H9 (cell line): ENCODE results near the gene NFE2L2. TPM values are rescaled to one million over a fixed set of nuclear protein-coding genes. Genes with fewer than 3 reads are reported as not detected.

ENCODE experiments used
- DNase-seq: peaks from one replicate; pipeline ENCODE4 v3.0.0-alpha.2; 2017
- H2AFZ ChIP-seq: one replicate; pipeline ENCODE4 v1.6.1; 2013; ENCODE audit warnings: mild to moderate bottlenecking, low read length, control low read depth, moderate library complexity
- H2AK5ac ChIP-seq: 2 replicates; pipeline ENCODE4 v1.6.1; 2013; ENCODE audit warnings: low read length, control low read depth, mixed read lengths; ENCODE audit not compliant: insufficient read length
- H2BK120ac ChIP-seq: one replicate; pipeline ENCODE4 v1.6.1; 2013; ENCODE audit warnings: low read depth, mild to moderate bottlenecking, low read length, control low read depth, inconsistent platforms; ENCODE audit not compliant: poor library complexity, severe bottlenecking
- H2BK12ac ChIP-seq: 2 replicates; pipeline ENCODE4 v1.6.1; 2013; ENCODE audit warnings: low read length, control low read depth, mixed read lengths, low read depth; ENCODE audit not compliant: insufficient read length
- H2BK15ac ChIP-seq: 2 replicates; pipeline ENCODE4 v1.6.1; 2013; ENCODE audit warnings: low read depth, low read length, control low read depth
- H2BK20ac ChIP-seq: one replicate; pipeline ENCODE4 v1.6.1; 2013; ENCODE audit warnings: low read depth, mild to moderate bottlenecking, low read length, control low read depth, inconsistent platforms; ENCODE audit not compliant: poor library complexity, severe bottlenecking
- H2BK5ac ChIP-seq: 2 replicates; pipeline ENCODE4 v1.6.1; 2013; ENCODE audit warnings: low read length, control low read depth, mixed read lengths; ENCODE audit not compliant: insufficient read length
- H3K14ac ChIP-seq: 2 replicates; pipeline ENCODE4 v1.6.1; 2013; ENCODE audit warnings: low read length, control low read depth; ENCODE audit not compliant: insufficient read depth
- H3K18ac ChIP-seq: 2 replicates; pipeline ENCODE4 v1.6.1; 2013; ENCODE audit warnings: low read depth, mild to moderate bottlenecking, mixed read lengths, low read length, control low read depth; ENCODE audit not compliant: insufficient read length
- H3K23ac ChIP-seq: 2 replicates; pipeline ENCODE4 v1.6.1; 2013; ENCODE audit warnings: low read length, control low read depth, mixed read lengths, low read depth; ENCODE audit not compliant: insufficient read length
- H3K23me2 ChIP-seq: 2 replicates; pipeline ENCODE4 v1.6.1; 2013; ENCODE audit warnings: low read depth, mild to moderate bottlenecking, mixed read lengths, low read length, control low read depth; ENCODE audit not compliant: insufficient read length, poor library complexity, severe bottlenecking
- H3K27ac ChIP-seq: 2 replicates; pipeline ENCODE4 v1.5.1; 2013; ENCODE audit warnings: low read length, control low read depth, mixed read lengths, low read depth; ENCODE audit not compliant: insufficient read length
- H3K27me3 ChIP-seq: 2 replicates; pipeline ENCODE4 v1.6.1; 2013; ENCODE audit warnings: low read length, control low read depth, inconsistent platforms; ENCODE audit not compliant: insufficient read depth
- H3K4ac ChIP-seq: 2 replicates; pipeline ENCODE4 v1.6.1; 2013; ENCODE audit warnings: low read depth, mild to moderate bottlenecking, control low read depth, inconsistent platforms, low read length, moderate library complexity
- H3K4me1 ChIP-seq: 2 replicates; pipeline ENCODE4 v1.6.1; 2013; ENCODE audit warnings: low read length, control low read depth, inconsistent platforms; ENCODE audit not compliant: insufficient read depth
- H3K4me2 ChIP-seq: 2 replicates; pipeline ENCODE4 v1.6.1; 2013; ENCODE audit warnings: low read length, control low read depth, mixed read lengths; ENCODE audit not compliant: insufficient read length, insufficient read depth
- H3K56ac ChIP-seq: 2 replicates; pipeline ENCODE4 v1.6.1; 2013; ENCODE audit warnings: low read depth, mild to moderate bottlenecking, mixed read lengths, low read length, control low read depth; ENCODE audit not compliant: insufficient read length
- H3K79me1 ChIP-seq: 2 replicates; pipeline ENCODE4 v1.6.1; 2013; ENCODE audit warnings: low read depth, mild to moderate bottlenecking, moderate library complexity, low read length, control low read depth, inconsistent platforms; ENCODE audit not compliant: insufficient read depth, poor library complexity, severe bottlenecking
- H3K79me2 ChIP-seq: 2 replicates; pipeline ENCODE4 v1.6.1; 2013; ENCODE audit warnings: low read length, control low read depth, inconsistent platforms; ENCODE audit not compliant: insufficient read depth
- H3K9ac ChIP-seq: 2 replicates; pipeline ENCODE4 v1.6.1; 2013; ENCODE audit warnings: low read length, control low read depth, mixed read lengths; ENCODE audit not compliant: insufficient read length; ENCODE audit errors: extremely low read depth
- H3K9me3 ChIP-seq: one replicate; pipeline ENCODE4 v1.6.1; 2013; ENCODE audit warnings: low read depth, low read length, inconsistent platforms; ENCODE audit not compliant: control insufficient read depth
- H3T11ph ChIP-seq: one replicate; pipeline ENCODE4 v1.6.1; 2013; ENCODE audit warnings: mild to moderate bottlenecking, low read length, control low read depth, inconsistent platforms
- H4K20me1 ChIP-seq: one replicate; pipeline ENCODE4 v1.6.1; 2013; ENCODE audit not compliant: control insufficient read depth, insufficient read length, insufficient read depth
- H4K5ac ChIP-seq: 2 replicates; pipeline ENCODE4 v1.6.1; 2013; ENCODE audit warnings: low read depth, mild to moderate bottlenecking, mixed read lengths, low read length, control low read depth; ENCODE audit not compliant: insufficient read length
- H4K8ac ChIP-seq: replicated peaks from 2 replicates; pipeline ENCODE4 v1.6.1; 2013; ENCODE audit warnings: low read length, control low read depth, mixed read lengths, low read depth; ENCODE audit not compliant: insufficient read length
- H4K91ac ChIP-seq: 2 replicates; pipeline ENCODE4 v1.6.1; 2013; ENCODE audit warnings: low read depth, mild to moderate bottlenecking, moderate library complexity, mixed read lengths, low read length, control low read depth; ENCODE audit not compliant: insufficient read length
- H3K27ac Mint-ChIP-seq, 3 experiments: 2 replicates in 2 of 3; 3 replicates in 1 of 3; pipeline ENCODE4 v1.8.0; 2020 to 2021; ENCODE audit warnings: mixed read lengths in 3 of 3, mild to moderate bottlenecking in 1 of 3, moderate library complexity in 1 of 3
- H3K27me3 Mint-ChIP-seq: 2 replicates; pipeline ENCODE4 v1.8.0; 2021; ENCODE audit warnings: low read depth, mild to moderate bottlenecking, moderate library complexity, mixed read lengths
- H3K36me3 Mint-ChIP-seq, 3 experiments: 2 replicates in 2 of 3; 3 replicates in 1 of 3; pipeline ENCODE4 v1.8.0; 2020 to 2021; ENCODE audit warnings: low read depth in 3 of 3, mixed read lengths in 3 of 3; ENCODE audit not compliant: insufficient read depth in 1 of 3
- H3K4me1 Mint-ChIP-seq, 2 experiments: 2 replicates each; pipeline ENCODE4 v1.8.0; 2020; ENCODE audit warnings: mixed read lengths in 2 of 2
- H3K4me3 Mint-ChIP-seq, 2 experiments: 2 replicates in 1 of 2; 3 replicates in 1 of 2; pipeline ENCODE4 v1.8.0; 2020 to 2021; ENCODE audit warnings: mild to moderate bottlenecking in 2 of 2, mixed read lengths in 2 of 2, moderate library complexity in 1 of 2
- H3K9me3 Mint-ChIP-seq, 2 experiments: 2 replicates in 1 of 2; 3 replicates in 1 of 2; pipeline ENCODE4 v1.8.0; 2020; ENCODE audit warnings: mild to moderate bottlenecking in 2 of 2, mixed read lengths in 2 of 2, moderate library complexity in 1 of 2
- CTCF ChIP-seq: fragments of 200-600 bp; sonication (generic); conservative IDR thresholded peaks from 3 replicates; pipeline ENCODE4 v1.8.0; 2021; ENCODE audit warnings: antibody characterized with exemption, mild to moderate bottlenecking
- WGBS: extraction: QIAGEN DNeasy Blood & Tissue Kit; methylation state at CpG from one replicate; pipeline ENCODE4 v1.1.7; 2013; ENCODE audit warnings: missing lambda C conversion rate, low lambda C conversion rate, mixed read lengths; ENCODE audit not compliant: insufficient read length; ENCODE audit errors: extremely low coverage; 5-methylcytosine and 5-hydroxymethylcytosine counted together
- total RNA-seq: library from RNA; stranded (reverse); gene quantifications from 2 replicates; pipeline ENCODE4 v1.2.1, GENCODE V29; 2021

The NFE2L2 gene
- total RNA-seq, 1 experiment from 2014 or later: 42.5 TPM

DNA sequence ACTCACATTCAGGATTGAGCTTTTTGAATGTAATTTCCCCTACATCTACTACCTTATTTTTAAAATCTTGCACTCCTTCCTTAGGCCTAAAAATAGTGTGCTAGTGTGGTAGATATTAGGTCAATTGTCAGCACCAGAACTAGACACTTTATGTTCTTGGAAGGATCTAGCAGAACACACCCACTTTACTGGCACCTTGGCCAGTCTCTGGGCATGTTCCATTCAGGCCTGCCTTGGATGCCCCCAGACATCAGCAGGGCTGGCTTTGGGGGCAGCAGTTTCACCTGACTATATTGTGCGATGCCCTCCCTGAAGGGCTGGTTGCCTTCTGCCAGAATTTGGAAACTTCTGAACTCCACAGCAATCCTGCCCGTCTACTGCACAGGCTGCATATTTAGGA, 15.3 kb upstream of the NFE2L2 start:
- Mint-ChIP-seq H3K27me3 (no peaks in the 10 kb centered on the region), H3K4me1 (peaks cover 5 to 7% of the 10 kb centered on the region in 2 experiments), H3K27ac (no peak overlapping the region), H3K36me3 (no peaks in the 10 kb centered on the region), H3K9me3 (no peaks in the 10 kb centered on the region), H3K4me3 (no peak overlapping the region)
- Histone ChIP-seq H2BK5ac (no peak overlapping the region), H3K79me2 (no peaks in the 10 kb centered on the region), H3K23me2 (no peaks in the 10 kb centered on the region), H3K56ac (no peak overlapping the region), H3K27me3 (no peaks in the 10 kb centered on the region), H3K4me2 (no peak overlapping the region), H3K9me3 (no peaks in the 10 kb centered on the region), H4K20me1 (no peaks in the 10 kb centered on the region), H3K14ac (no peak overlapping the region), H4K8ac (no peak overlapping the region), H2AK5ac (no peak overlapping the region), H3K4me1 (no peaks in the 10 kb centered on the region), H3K23ac (no peak overlapping the region), H3T11ph (no peak overlapping the region), H2BK12ac (no peak overlapping the region), H4K91ac (no peak overlapping the region), H2BK120ac (no peak overlapping the region), H3K18ac (no peak overlapping the region), H3K27ac (no peak overlapping the region), H2AFZ (no peak overlapping the region), H3K79me1 (no peaks in the 10 kb centered on the region), H2BK15ac (no peak overlapping the region), H3K4ac (no peak overlapping the region), H2BK20ac (no peak overlapping the region), H4K5ac (no peak overlapping the region), H3K9ac (no peak overlapping the region)
- DNase-seq: no peak
- TF ChIP-seq CTCF: no peak
- no CpG with 5 or more reads among the region's 2 CpGs for WGBS
